PFSK-1 (cell line): ENCODE data around the gene TMEM169.

Experiments used
- POLR2AphosphoS5 ChIP-seq: IDR thresholded peaks from 2 replicates; pipeline ENCODE4 v1.6.1; 2012; ENCODE audit warnings: low read depth, mild to moderate bottlenecking, control low read depth, low read length, moderate library complexity
- SIN3A ChIP-seq: IDR thresholded peaks from 2 replicates; pipeline ENCODE4 v1.6.1; 2012; ENCODE audit warnings: mild to moderate bottlenecking, low read length, moderate library complexity, borderline replicate concordance; ENCODE audit not compliant: insufficient read depth
- TAF1 ChIP-seq: IDR thresholded peaks from 2 replicates; pipeline ENCODE4 v1.6.1; 2012; ENCODE audit warnings: low read length, control low read depth, borderline replicate concordance; ENCODE audit not compliant: insufficient read depth
- TF ChIP-seq, protein P1 (sequence below), 2 experiments: IDR thresholded peaks; 2 replicates each; pipeline versions ENCODE4 v1.6.1 to v1.8.0; 2011 to 2012; ENCODE audit warnings: low read depth in 2 of 2, low read length in 2 of 2, control low read depth in 1 of 2, inconsistent platforms in 1 of 2, mild to moderate bottlenecking in 1 of 2, moderate library complexity in 1 of 2; ENCODE audit not compliant: insufficient read depth in 1 of 2

GRCh38 chr2:216041438-216041837, 40.3 kb upstream of the TMEM169 start:
- TF ChIP-seq, protein P1, sequence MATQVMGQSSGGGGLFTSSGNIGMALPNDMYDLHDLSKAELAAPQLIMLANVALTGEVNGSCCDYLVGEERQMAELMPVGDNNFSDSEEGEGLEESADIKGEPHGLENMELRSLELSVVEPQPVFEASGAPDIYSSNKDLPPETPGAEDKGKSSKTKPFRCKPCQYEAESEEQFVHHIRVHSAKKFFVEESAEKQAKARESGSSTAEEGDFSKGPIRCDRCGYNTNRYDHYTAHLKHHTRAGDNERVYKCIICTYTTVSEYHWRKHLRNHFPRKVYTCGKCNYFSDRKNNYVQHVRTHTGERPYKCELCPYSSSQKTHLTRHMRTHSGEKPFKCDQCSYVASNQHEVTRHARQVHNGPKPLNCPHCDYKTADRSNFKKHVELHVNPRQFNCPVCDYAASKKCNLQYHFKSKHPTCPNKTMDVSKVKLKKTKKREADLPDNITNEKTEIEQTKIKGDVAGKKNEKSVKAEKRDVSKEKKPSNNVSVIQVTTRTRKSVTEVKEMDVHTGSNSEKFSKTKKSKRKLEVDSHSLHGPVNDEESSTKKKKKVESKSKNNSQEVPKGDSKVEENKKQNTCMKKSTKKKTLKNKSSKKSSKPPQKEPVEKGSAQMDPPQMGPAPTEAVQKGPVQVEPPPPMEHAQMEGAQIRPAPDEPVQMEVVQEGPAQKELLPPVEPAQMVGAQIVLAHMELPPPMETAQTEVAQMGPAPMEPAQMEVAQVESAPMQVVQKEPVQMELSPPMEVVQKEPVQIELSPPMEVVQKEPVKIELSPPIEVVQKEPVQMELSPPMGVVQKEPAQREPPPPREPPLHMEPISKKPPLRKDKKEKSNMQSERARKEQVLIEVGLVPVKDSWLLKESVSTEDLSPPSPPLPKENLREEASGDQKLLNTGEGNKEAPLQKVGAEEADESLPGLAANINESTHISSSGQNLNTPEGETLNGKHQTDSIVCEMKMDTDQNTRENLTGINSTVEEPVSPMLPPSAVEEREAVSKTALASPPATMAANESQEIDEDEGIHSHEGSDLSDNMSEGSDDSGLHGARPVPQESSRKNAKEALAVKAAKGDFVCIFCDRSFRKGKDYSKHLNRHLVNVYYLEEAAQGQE (IDR thresholded peaks at IDR 0.05; ENCODE audit: insufficient read depth in 1 of 2, low read depth in 2 of 2, low read length in 2 of 2): no peak
- TF ChIP-seq POLR2AphosphoS5 (no peak), TAF1 (no peak), SIN3A (no peak)
